Dermis blood vessel endothelial cell (primary cell): ENCODE measurements around the gene TNS1. TPM values are rescaled to one million over a fixed set of nuclear protein-coding genes. Genes with fewer than 3 reads are reported as not detected.
A peak's percentile ranks its signal among the peaks of the same experiment; 100 is the strongest.

Source experiments
- DNase-seq: peaks from one replicate; pipeline ENCODE4 v3.0.0; 2010
- total RNA-seq: library from RNA; depleted of rRNA; stranded (reverse); fragments of >200 nt; gene quantifications from 2 replicates; pipeline ENCODE4 v1.2.3, GENCODE V29; 2014

The TNS1 gene
- total RNA-seq, 1 donor from 2014 or later: 45.8 TPM

DNA sequence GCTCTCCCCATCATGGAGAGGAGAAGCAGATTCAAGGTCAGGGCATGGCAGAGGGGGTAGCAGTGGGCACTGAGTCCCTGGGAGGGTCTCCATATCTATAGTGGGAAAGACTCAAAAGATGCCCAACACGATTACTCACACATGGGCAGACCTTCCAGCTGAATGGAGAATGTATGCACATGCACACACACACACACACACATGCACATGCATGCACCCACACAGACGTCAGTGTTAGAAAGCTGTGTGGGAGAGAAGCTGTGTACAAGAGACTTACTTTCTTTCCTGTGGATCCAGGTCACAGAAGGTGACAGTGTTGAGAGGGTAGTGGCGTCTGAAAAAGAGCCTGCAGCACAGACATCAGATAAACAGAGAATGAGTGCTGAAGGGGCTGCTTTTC lies 194.5 kb downstream of the TNS1 start:
- DNase-seq: no peak

GRCh38 chr2:217807753-217808152 lies 195.0 kb downstream of the TNS1 start:
- DNase-seq: no peak

- DNase-seq: no peak
These were observed 195.8 kb downstream of the TNS1 start for GRCh38 chr2:217807025-217807424.

GRCh38 chr2:217806482-217806765 lies 196.4 kb downstream of the TNS1 start:
- no peak for DNase-seq

- DNase-seq: no peak
These were observed 196.9 kb downstream of the TNS1 start for GRCh38 chr2:217805668-217806481.

GRCh38 chr2:217804791-217805667 lies 197.8 kb downstream of the TNS1 start:
- DNase-seq: no peak

- DNase-seq: no peak
These were observed 198.5 kb downstream of the TNS1 start for GRCh38 chr2:217804338-217804737.

- no peak for DNase-seq
These were observed 199.2 kb downstream of the TNS1 start for GRCh38 chr2:217803653-217803960.

- DNase-seq: no peak
These were observed 199.7 kb downstream of the TNS1 start for GRCh38 chr2:217802876-217803652.

DNA sequence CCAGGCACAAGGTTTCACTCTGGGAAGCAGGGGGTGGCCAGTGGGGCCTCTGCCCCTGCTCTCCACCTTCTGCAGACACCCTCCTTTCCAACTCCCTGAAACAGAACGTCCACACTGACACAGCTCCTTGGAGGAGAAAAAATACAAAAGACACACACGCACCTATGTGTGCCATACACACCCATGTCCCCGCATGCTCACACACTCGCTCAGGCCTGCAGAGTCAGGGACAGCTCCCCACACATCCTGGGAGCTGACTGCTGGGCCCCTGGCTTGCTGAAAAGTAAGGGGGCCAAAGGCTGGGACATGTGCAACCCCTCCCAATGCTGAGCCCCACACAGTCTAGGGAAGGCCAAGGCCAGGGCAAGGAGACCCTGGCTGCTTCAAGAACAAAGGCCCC lies 200.5 kb downstream of the TNS1 start:
- no peak for DNase-seq

- no peak for DNase-seq
These were observed 201.1 kb downstream of the TNS1 start for GRCh38 chr2:217801711-217802110.

- DNase-seq: peak; percentile 41
These were observed 201.7 kb downstream of the TNS1 start for GRCh38 chr2:217801115-217801531.

- DNase-seq: no peak
These were observed 202.2 kb downstream of the TNS1 start for GRCh38 chr2:217800433-217801114.

DNA sequence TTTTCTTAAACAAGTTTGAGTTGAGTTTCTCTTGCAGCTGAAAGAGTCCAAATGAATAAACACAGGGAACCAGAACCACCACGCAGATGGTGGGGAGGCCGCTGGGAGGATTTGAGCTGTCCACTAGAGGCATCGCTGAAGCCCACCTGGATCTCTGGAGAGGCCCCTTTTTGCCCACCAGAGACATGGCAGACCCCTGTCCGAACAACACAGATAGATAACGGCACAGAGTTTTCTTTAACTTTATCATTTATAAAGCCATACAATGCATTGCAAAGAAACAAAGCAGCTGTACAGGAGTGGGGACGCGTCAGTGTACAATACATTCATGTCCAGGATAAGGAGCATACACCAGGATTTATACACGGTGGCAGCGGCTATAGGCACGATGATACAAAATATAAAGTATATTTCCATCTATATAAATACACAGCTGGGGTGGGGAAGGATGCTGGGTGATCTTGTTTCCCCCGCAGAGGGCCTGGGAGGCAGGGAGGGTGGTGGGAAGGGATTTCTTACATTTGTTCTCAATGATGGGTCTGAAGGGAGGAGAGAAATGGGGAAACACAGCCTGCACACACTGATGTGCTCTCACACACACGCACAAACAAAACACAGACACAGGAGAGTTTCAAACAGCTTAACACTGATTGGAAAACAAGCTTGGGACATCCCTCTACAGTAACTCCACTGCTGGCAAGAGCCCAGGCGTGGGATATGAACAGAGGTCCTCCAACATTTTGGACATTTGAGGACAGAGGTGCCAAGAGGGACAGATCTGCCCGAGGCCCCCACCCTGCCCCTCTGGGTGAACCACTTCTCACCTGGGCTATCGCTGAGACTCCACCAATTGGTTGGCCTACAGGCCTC lies 203.0 kb downstream of the TNS1 start:
- DNase-seq: no peak

- DNase-seq: no peak
These were observed 203.8 kb downstream of the TNS1 start for GRCh38 chr2:217798743-217799562.

DNA sequence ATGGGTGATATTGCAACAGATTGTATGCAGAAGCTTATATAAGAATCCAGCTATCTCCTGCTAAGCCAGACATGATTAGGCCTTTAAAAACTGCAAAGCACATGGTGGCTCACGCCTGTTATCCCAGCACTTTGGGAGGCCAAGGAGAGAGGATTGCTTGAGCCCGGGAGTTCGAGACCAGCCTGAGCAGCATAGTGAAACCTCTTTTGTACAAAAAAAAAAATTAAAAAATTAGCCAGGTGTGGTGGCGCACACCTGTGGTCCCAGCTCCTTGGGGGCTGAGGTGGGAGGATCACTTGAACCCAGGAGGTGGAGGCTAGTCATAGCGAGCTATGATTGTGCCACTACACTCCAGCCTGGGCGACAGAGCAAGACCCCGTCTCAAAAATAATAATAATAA lies 204.6 kb downstream of the TNS1 start:
- no peak for DNase-seq

DNA sequence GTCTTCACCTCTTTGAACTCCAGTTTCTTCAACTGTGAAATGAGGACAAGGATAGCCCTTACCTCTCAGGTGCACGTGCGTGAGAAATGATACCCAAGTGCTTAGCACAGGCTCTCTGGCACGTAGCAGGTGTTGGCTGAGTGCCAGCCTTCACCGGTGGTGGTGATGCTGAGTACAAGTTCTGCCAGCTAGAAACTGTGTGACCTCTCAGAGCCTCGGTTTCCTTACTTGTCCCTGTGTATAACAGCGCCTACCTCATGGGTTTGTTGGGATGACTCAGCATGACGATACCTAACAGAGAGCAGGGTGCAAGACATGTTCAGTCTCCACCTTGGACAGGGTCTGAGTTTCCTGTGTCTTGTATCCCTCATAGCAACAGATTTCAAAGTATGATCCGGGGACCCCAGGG lies 205.1 kb downstream of the TNS1 start:
- DNase-seq: no peak

DNA sequence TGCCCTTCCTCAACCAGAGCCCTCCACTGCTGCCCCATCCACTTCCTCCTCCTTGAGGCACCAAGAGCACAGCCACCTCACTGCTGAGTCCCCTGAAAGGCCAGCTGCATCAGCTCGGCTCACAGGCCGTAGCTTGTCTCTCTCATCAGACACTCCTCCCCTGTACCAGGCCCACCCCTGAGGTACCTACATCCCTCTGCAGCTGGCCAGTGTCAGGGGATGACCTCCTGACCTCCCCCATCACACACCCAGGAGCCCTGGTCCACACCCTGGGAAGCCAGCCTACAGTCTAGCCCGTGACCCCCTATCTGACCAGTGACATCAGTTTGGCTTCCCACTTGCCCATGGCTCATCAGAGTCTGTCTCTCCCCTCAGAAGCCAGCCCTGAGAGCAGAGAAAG lies 205.6 kb downstream of the TNS1 start:
- DNase-seq: no peak

DNA sequence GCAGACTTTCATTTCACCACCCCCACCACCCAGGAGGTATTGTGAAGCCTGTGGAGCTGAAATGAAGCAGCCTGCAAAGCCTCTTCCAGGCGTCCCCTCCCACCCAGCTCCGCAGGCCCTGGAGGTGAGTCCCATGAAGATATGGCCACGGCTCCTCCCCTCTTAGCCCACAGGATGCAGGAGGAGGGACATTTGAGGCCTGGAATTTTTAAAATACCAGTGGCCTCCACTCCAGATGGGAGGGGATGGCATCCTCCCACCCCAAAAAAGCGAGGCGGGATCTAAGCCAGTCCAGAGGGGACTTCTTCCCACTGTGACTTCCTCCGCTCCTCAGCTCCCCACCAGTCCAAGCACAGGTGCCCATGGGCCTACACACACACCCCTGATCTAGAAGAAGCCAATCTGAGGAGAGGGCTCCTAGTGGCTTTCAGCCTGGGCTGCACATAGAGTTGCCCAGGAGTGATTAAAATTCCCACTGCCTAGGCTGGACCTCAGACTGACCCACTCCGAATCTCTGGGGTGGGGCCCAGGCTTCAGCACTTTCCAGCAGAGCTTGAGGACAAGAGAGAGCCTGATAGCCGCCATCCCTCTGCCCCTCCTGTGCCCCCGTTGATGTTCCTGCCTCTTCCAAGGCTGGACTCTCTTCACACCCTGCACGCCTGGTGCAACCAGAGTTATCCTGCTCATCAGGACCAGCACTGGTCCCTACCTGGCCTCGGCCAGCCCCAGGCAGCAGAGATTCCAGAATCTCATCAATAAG lies 206.9 kb downstream of the TNS1 start:
- DNase-seq: no peak

- no peak for DNase-seq
These were observed 207.7 kb downstream of the TNS1 start for GRCh38 chr2:217795067-217795466.
